ENCODE measurements around the gene ANKRD31.
A peak's percentile ranks its signal among the peaks of the same experiment; 100 is the strongest.
"Not testable (repeated sequence)": the region's sequence is repeated elsewhere in the genome, so short reads cannot be mapped to it uniquely, and the experiment has no call there.

ANKRD31 gene

GRCh38 chr5:75235711-75236110 is 967 bp downstream of the ANKRD31 start:
- Histone ChIP-seq H3K27ac (ENCODE audit: low read depth, low read length) (no peak overlapping the region), H3K4me1 (ENCODE audit: control insufficient read depth in 5 of 5, insufficient read depth in 5 of 5, low read length in 5 of 5) (peaks cover 0 to 15% (median 13%) of the 10 kb centered on the region in 5 donors), H3K27me3 (ENCODE audit: control insufficient read depth in 5 of 5, insufficient read depth in 4 of 5, low read length in 5 of 5) (no peaks in the 10 kb centered on the region), H3K9me3 (ENCODE audit: control insufficient read depth in 5 of 5, low read length in 5 of 5) (no peaks in the 10 kb centered on the region), H3K36me3 (ENCODE audit: control insufficient read depth in 5 of 5, insufficient read depth in 5 of 5, low read length in 5 of 5) (no peaks in the 10 kb centered on the region), H3K9ac (ENCODE audit: low read length in 5 of 5) (peak overlapping the region in 3 of 5 donors; percentile 4 to 80 (median 75)), H3K4me3 (ENCODE audit: low read depth in 1 of 5, low read length in 5 of 5) (no peak overlapping the region)

DNA sequence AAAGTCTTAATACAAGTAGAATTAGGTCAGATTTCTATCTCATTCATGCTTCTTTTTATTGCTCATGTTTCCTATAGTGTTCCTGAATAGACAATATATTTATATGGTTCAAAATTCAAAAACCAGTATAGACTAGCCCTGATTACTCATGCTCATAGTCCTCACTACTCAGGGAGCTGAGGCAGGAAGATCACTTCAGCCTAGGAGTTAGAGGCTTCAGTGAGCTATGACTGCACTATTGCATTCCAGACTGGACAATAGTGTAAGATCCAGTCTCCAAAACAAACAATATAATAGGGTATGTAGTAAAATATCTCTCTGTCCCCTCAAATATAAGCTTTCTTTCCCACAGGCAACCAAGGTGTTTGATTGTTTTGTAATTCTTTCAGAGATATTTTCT is 2.4 kb downstream of the ANKRD31 start:
- Histone ChIP-seq H3K9ac (ENCODE audit: low read length in 5 of 5) (no peak overlapping the region), H3K27me3 (ENCODE audit: control insufficient read depth in 5 of 5, insufficient read depth in 4 of 5, low read length in 5 of 5) (no peaks in the 10 kb centered on the region), H3K36me3 (ENCODE audit: control insufficient read depth in 5 of 5, insufficient read depth in 5 of 5, low read length in 5 of 5) (no peaks in the 10 kb centered on the region), H3K9me3 (ENCODE audit: control insufficient read depth in 5 of 5, low read length in 5 of 5) (no peaks in the 10 kb centered on the region), H3K27ac (ENCODE audit: low read depth, low read length) (no peak overlapping the region), H3K4me3 (ENCODE audit: low read depth in 1 of 5, low read length in 5 of 5) (no peak overlapping the region), H3K4me1 (ENCODE audit: control insufficient read depth in 5 of 5, insufficient read depth in 5 of 5, low read length in 5 of 5) (peaks cover 0 to 15% (median 13%) of the 10 kb centered on the region in 5 donors)

DNA sequence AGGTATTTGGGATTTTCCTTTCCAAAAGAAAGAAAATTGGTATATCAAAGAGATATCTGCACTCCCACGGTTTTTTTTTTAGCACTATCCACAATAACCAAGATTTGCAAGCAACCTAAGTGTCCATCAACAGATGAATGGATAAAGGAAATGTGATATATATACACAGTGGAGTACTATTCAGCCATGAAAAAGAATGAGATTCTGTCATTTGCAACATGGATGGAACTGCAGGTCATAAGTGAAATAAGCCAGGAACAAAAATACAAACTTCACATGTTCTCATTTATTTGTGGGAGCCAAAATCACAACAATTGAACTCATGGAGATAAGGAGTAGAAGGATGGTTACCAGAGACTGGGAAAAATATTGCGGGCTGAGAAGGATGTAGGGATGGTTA is 9.8 kb downstream of the ANKRD31 start:
- no peak overlapping the region for H3K27ac ChIP-seq (ENCODE audit: low read depth, low read length)
- no peaks in the 10 kb centered on the region for H3K27me3 ChIP-seq (ENCODE audit: control insufficient read depth in 5 of 5, insufficient read depth in 4 of 5, low read length in 5 of 5)
- no peak overlapping the region for H3K9ac ChIP-seq (ENCODE audit: low read length in 5 of 5)
- H3K36me3 ChIP-seq (ENCODE audit: control insufficient read depth in 5 of 5, insufficient read depth in 5 of 5, low read length in 5 of 5), result no peaks in the 10 kb centered on the region
- H3K9me3 ChIP-seq (ENCODE audit: control insufficient read depth in 5 of 5, low read length in 5 of 5), result no peaks in the 10 kb centered on the region
- no peaks in the 10 kb centered on the region for H3K4me1 ChIP-seq (ENCODE audit: control insufficient read depth in 5 of 5, insufficient read depth in 5 of 5, low read length in 5 of 5)
- no peak overlapping the region for H3K4me3 ChIP-seq (ENCODE audit: low read depth in 1 of 5, low read length in 5 of 5)

GRCh38 chr5:75225506-75225905 is 11.2 kb downstream of the ANKRD31 start:
- H3K27me3 ChIP-seq (ENCODE audit: control insufficient read depth in 5 of 5, insufficient read depth in 4 of 5, low read length in 5 of 5), result no peaks in the 10 kb centered on the region
- no peak overlapping the region for H3K9ac ChIP-seq (ENCODE audit: low read length in 5 of 5)
- no peaks in the 10 kb centered on the region for H3K4me1 ChIP-seq (ENCODE audit: control insufficient read depth in 5 of 5, insufficient read depth in 5 of 5, low read length in 5 of 5)
- H3K4me3 ChIP-seq (ENCODE audit: low read depth in 1 of 5, low read length in 5 of 5), result no peak overlapping the region
- H3K36me3 ChIP-seq (ENCODE audit: control insufficient read depth in 5 of 5, insufficient read depth in 5 of 5, low read length in 5 of 5), result no peaks in the 10 kb centered on the region
- H3K27ac ChIP-seq (ENCODE audit: low read depth, low read length), result no peak overlapping the region
- no peaks in the 10 kb centered on the region for H3K9me3 ChIP-seq (ENCODE audit: control insufficient read depth in 5 of 5, low read length in 5 of 5)

DNA sequence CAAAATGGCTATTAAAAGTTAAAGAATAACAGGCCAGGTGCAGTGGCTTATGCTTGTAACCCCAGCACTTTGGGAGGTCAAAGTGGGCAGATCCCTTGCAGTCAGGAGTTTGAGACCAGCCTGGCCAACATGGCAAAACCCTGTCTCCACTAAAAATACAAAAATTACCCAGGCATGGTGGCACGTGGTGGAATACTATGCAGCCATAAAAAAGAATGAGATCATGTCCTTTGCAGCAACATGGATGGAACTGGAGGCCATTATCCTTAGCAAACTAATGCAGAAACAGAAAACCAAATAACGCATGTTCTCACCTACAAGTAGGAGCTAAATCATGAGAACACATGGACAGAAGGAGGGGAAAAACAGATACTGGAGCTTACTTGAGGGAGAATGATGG is 15.9 kb downstream of the ANKRD31 start:
- H3K9ac ChIP-seq (ENCODE audit: low read length in 5 of 5); H3K27ac ChIP-seq (ENCODE audit: low read depth, low read length); H3K27me3 ChIP-seq (ENCODE audit: control insufficient read depth in 5 of 5, insufficient read depth in 4 of 5, low read length in 5 of 5); H3K9me3 ChIP-seq (ENCODE audit: control insufficient read depth in 5 of 5, low read length in 5 of 5); H3K4me1 ChIP-seq (ENCODE audit: control insufficient read depth in 5 of 5, insufficient read depth in 5 of 5, low read length in 5 of 5); H3K4me3 ChIP-seq (ENCODE audit: low read depth in 1 of 5, low read length in 5 of 5); H3K36me3 ChIP-seq (ENCODE audit: control insufficient read depth in 5 of 5, insufficient read depth in 5 of 5, low read length in 5 of 5): not testable (repeated sequence)

DNA sequence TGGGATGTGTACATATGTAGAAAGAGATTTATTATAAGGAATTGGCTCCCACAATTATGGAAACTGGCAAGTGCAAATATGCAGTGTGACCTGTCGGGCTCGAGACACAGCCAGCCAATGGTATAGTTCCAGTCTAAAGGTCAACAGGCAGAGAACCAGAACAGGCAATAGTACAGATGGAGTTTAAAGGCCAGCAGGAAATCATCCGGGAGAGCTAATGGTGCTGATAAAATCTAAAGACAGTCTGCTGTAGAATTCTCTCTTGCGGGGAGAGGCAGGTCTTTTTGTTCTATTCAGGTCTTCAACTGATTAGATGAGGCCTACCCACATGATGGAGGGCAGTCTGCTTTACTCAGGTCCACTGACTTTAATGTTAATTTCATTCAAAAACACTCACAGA is 21.8 kb downstream of the ANKRD31 start:
- Histone ChIP-seq H3K27ac (ENCODE audit: low read depth, low read length) (no peak overlapping the region), H3K4me1 (ENCODE audit: control insufficient read depth in 5 of 5, insufficient read depth in 5 of 5, low read length in 5 of 5) (no peaks in the 10 kb centered on the region), H3K9ac (ENCODE audit: low read length in 5 of 5) (no peak overlapping the region), H3K9me3 (ENCODE audit: control insufficient read depth in 5 of 5, low read length in 5 of 5) (peaks cover 0 to 5% (median 0%) of the 10 kb centered on the region in 5 donors), H3K36me3 (ENCODE audit: control insufficient read depth in 5 of 5, insufficient read depth in 5 of 5, low read length in 5 of 5) (peaks cover 0 to 7% (median 0%) of the 10 kb centered on the region in 5 donors), H3K4me3 (ENCODE audit: low read depth in 1 of 5, low read length in 5 of 5) (no peak overlapping the region), H3K27me3 (ENCODE audit: control insufficient read depth in 5 of 5, insufficient read depth in 4 of 5, low read length in 5 of 5) (no peaks in the 10 kb centered on the region)

- Histone ChIP-seq H3K27ac (ENCODE audit: low read depth, low read length) (no peak overlapping the region), H3K4me3 (ENCODE audit: low read depth in 1 of 5, low read length in 5 of 5) (no peak overlapping the region), H3K27me3 (ENCODE audit: control insufficient read depth in 5 of 5, insufficient read depth in 4 of 5, low read length in 5 of 5) (no peaks in the 10 kb centered on the region), H3K9me3 (ENCODE audit: control insufficient read depth in 5 of 5, low read length in 5 of 5) (peaks cover 0 to 5% (median 0%) of the 10 kb centered on the region in 5 donors), H3K4me1 (ENCODE audit: control insufficient read depth in 5 of 5, insufficient read depth in 5 of 5, low read length in 5 of 5) (no peaks in the 10 kb centered on the region), H3K36me3 (ENCODE audit: control insufficient read depth in 5 of 5, insufficient read depth in 5 of 5, low read length in 5 of 5) (peaks cover 0 to 7% (median 0%) of the 10 kb centered on the region in 5 donors), H3K9ac (ENCODE audit: low read length in 5 of 5) (no peak overlapping the region)
Measured at GRCh38 chr5:75214409-75214808, 22.3 kb downstream of the ANKRD31 start.

DNA sequence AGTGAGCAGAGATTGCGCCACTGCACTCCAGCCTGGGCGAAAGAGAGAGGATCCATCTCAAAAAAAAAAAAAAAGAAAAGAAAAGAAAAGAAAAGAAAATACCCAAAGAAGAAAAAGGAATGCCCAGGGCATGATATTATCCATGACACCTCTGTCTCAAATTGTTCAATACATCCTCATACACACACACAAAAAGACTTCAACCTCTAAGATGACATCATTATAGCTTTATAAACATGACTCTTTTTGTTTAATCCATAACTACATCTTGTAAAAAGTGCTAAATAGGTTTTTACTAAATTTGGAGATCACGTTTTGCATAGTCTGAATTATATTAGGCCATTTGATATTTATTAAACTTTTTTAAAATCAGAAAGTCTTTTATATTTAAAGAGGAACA is 33.1 kb downstream of the ANKRD31 start:
- Histone ChIP-seq H3K9me3 (ENCODE audit: control insufficient read depth in 5 of 5, low read length in 5 of 5) (no peaks in the 10 kb centered on the region), H3K27ac (ENCODE audit: low read depth, low read length) (no peak overlapping the region)

GRCh38 chr5:75202935-75203334 is 33.7 kb downstream of the ANKRD31 start:
- no peaks in the 10 kb centered on the region for H3K27me3 ChIP-seq (ENCODE audit: control insufficient read depth in 5 of 5, insufficient read depth in 4 of 5, low read length in 5 of 5)
- no peak overlapping the region for H3K27ac ChIP-seq (ENCODE audit: low read depth, low read length)
- no peaks in the 10 kb centered on the region for H3K9me3 ChIP-seq (ENCODE audit: control insufficient read depth in 5 of 5, low read length in 5 of 5)
- no peak overlapping the region for H3K4me3 ChIP-seq (ENCODE audit: low read depth in 1 of 5, low read length in 5 of 5)
- H3K4me1 ChIP-seq (ENCODE audit: control insufficient read depth in 5 of 5, insufficient read depth in 5 of 5, low read length in 5 of 5), result no peaks in the 10 kb centered on the region
- H3K9ac ChIP-seq (ENCODE audit: low read length in 5 of 5), result no peak overlapping the region
- no peaks in the 10 kb centered on the region for H3K36me3 ChIP-seq (ENCODE audit: control insufficient read depth in 5 of 5, insufficient read depth in 5 of 5, low read length in 5 of 5)

More for the DNA sequence above, 33.1 kb downstream of the ANKRD31 start:
- Histone ChIP-seq H3K4me1 (ENCODE audit: control insufficient read depth in 5 of 5, insufficient read depth in 5 of 5, low read length in 5 of 5) (no peaks in the 10 kb centered on the region), H3K36me3 (ENCODE audit: control insufficient read depth in 5 of 5, insufficient read depth in 5 of 5, low read length in 5 of 5) (no peaks in the 10 kb centered on the region), H3K9ac (ENCODE audit: low read length in 5 of 5) (no peak overlapping the region), H3K27me3 (ENCODE audit: control insufficient read depth in 5 of 5, insufficient read depth in 4 of 5, low read length in 5 of 5) (no peaks in the 10 kb centered on the region), H3K4me3 (ENCODE audit: low read depth in 1 of 5, low read length in 5 of 5) (no peak overlapping the region)

DNA sequence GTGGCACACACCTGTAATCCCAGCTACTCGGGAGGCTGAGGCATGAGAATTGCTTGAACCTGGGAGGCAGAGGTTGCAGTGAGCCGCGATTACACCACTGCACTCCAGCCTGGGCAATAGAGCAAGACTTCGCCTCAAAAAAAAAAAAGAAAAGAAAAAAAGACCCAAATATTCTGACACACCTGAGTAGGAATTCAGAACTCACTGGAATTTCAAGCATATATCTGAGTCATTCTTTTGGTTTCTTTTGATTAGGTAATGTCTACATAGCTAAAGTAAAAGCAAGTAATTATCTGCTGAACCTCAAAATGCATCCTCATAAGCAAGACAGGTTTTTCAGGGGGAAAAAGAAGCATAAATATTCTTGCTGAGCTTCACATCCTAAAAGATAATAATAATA is 35.9 kb downstream of the ANKRD31 start:
- Histone ChIP-seq H3K27me3 (ENCODE audit: control insufficient read depth in 5 of 5, insufficient read depth in 4 of 5, low read length in 5 of 5) (no peaks in the 10 kb centered on the region), H3K36me3 (ENCODE audit: control insufficient read depth in 5 of 5, insufficient read depth in 5 of 5, low read length in 5 of 5) (peaks cover 0 to 1% (median 0%) of the 10 kb centered on the region in 5 donors), H3K9me3 (ENCODE audit: control insufficient read depth in 5 of 5, low read length in 5 of 5) (no peaks in the 10 kb centered on the region), H3K4me3 (ENCODE audit: low read depth in 1 of 5, low read length in 5 of 5) (no peak overlapping the region), H3K4me1 (ENCODE audit: control insufficient read depth in 5 of 5, insufficient read depth in 5 of 5, low read length in 5 of 5) (no peaks in the 10 kb centered on the region), H3K9ac (ENCODE audit: low read length in 5 of 5) (no peak overlapping the region), H3K27ac (ENCODE audit: low read depth, low read length) (no peak overlapping the region)

- H3K27me3 ChIP-seq (ENCODE audit: control insufficient read depth in 5 of 5, insufficient read depth in 4 of 5, low read length in 5 of 5), result no peaks in the 10 kb centered on the region
- H3K9me3 ChIP-seq (ENCODE audit: control insufficient read depth in 5 of 5, low read length in 5 of 5), result no peaks in the 10 kb centered on the region
- no peak overlapping the region for H3K27ac ChIP-seq (ENCODE audit: low read depth, low read length)
- no peak overlapping the region for H3K9ac ChIP-seq (ENCODE audit: low read length in 5 of 5)
- H3K4me1 ChIP-seq (ENCODE audit: control insufficient read depth in 5 of 5, insufficient read depth in 5 of 5, low read length in 5 of 5), result no peaks in the 10 kb centered on the region
- H3K4me3 ChIP-seq (ENCODE audit: low read depth in 1 of 5, low read length in 5 of 5), result no peak overlapping the region
- peaks cover 0 to 5% (median 0%) of the 10 kb centered on the region in 5 donors for H3K36me3 ChIP-seq (ENCODE audit: control insufficient read depth in 5 of 5, insufficient read depth in 5 of 5, low read length in 5 of 5)
Measured at GRCh38 chr5:75199946-75200345, 36.7 kb downstream of the ANKRD31 start.

Measured in subcutaneous abdominal adipose tissue (tissue), 5 donors.